KMS-11 (cell line): Measurements from ENCODE around the gene PROCR.
"Not testable (repeated sequence)": the region's sequence is repeated elsewhere in the genome, so short reads cannot be mapped to it uniquely, and the experiment has no call there.

Experiments
- H2AFZ ChIP-seq: fragments of 200-600 bp; sonication (generic); 2 replicates; pipeline ENCODE4 v1.6.1; 2016; ENCODE audit warnings: antibody characterized with exemption, mixed run types, low read depth
- H3K27ac ChIP-seq: fragments of 200-600 bp; sonication (generic); 2 replicates; pipeline ENCODE4 v1.6.1; 2016; ENCODE audit warnings: mild to moderate bottlenecking, mixed run types
- H3K27me3 ChIP-seq: fragments of 200-600 bp; sonication (generic); 2 replicates; pipeline ENCODE4 v1.6.1; 2017; ENCODE audit warnings: mild to moderate bottlenecking, low read depth, mixed run types, moderate library complexity; ENCODE audit not compliant: insufficient read depth
- H3K36me3 ChIP-seq: fragments of 200-600 bp; sonication (generic); 2 replicates; pipeline ENCODE4 v1.6.1; 2017; ENCODE audit warnings: mild to moderate bottlenecking, mixed run types; ENCODE audit not compliant: insufficient read depth
- H3K4me1 ChIP-seq: fragments of 200-600 bp; sonication (generic); 2 replicates; pipeline ENCODE4 v1.6.1; 2016; ENCODE audit warnings: mild to moderate bottlenecking, low read depth, mixed run types; ENCODE audit not compliant: poor library complexity, severe bottlenecking
- H3K4me2 ChIP-seq: fragments of 200-600 bp; sonication (generic); 2 replicates; pipeline ENCODE4 v1.7.0; 2016; ENCODE audit warnings: mild to moderate bottlenecking, mixed run types
- H3K4me3 ChIP-seq: fragments of 200-600 bp; sonication (generic); IDR thresholded peaks from 2 replicates; pipeline ENCODE4 v1.6.1; 2017; ENCODE audit warnings: low read depth, low read length, mixed read lengths; ENCODE audit not compliant: insufficient read depth
- H3K79me2 ChIP-seq: fragments of 200-600 bp; sonication (generic); 2 replicates; pipeline ENCODE4 v1.6.1; 2016; ENCODE audit warnings: low read depth, mixed run types; ENCODE audit not compliant: insufficient read depth
- H3K9ac ChIP-seq: fragments of 200-600 bp; sonication (generic); 2 replicates; pipeline ENCODE4 v1.6.1; 2016; ENCODE audit warnings: mild to moderate bottlenecking, mixed run types
- H4K20me1 ChIP-seq: fragments of 200-600 bp; sonication (generic); 2 replicates; pipeline ENCODE4 v1.6.1; 2016; ENCODE audit warnings: mild to moderate bottlenecking, mixed run types; ENCODE audit not compliant: insufficient read depth
- TF ChIP-seq, protein P1 (sequence below): fragments of 200-600 bp; sonication (generic); conservative IDR thresholded peaks from 2 replicates; pipeline ENCODE4 v1.6.1; 2017; ENCODE audit warnings: low read depth, mild to moderate bottlenecking, antibody characterized with exemption, low read length, moderate library complexity, mixed read lengths

Gene PROCR

DNA sequence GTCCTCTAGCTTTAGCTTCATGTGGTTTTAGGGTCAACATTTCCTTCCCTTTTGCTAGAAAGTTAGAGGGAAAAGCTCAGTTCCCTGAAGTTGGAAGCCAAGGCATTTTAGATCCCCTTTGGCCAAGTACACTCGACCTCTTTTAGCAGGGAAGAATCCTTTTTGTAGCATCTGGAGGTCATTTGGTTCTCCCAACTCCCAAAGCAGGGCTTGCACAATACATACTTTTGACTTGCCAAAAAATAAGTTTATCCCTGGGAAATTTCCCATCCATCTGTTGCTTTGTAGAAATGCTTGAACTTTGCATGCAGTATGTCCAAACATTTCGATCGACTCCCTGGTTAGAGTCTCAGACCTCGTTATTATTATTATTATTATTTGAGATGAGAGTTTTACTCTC is 20.1 kb upstream of the PROCR start:
- Histone ChIP-seq H2AFZ (no peak overlapping the region), H3K4me2 (no peak overlapping the region)

DNA sequence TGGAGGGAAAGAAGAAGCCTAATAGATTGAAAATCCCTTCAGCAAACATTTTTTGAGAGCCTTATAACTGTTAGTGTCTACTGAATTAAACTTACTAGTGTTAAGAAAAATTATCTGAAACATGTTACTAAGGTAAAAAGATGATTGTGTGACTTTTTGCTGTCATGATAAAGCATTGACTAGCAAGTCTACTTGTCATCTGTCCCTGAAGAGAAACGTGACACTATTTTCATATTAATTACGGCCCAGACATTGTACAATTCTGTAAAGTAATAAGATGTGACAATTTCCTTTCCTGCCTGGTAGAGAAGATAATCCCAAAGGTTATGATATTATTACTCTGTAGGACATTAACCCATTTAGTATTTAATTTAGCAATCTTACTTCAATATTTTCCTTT is 15.9 kb upstream of the PROCR start:
- TF ChIP-seq, protein P1, sequence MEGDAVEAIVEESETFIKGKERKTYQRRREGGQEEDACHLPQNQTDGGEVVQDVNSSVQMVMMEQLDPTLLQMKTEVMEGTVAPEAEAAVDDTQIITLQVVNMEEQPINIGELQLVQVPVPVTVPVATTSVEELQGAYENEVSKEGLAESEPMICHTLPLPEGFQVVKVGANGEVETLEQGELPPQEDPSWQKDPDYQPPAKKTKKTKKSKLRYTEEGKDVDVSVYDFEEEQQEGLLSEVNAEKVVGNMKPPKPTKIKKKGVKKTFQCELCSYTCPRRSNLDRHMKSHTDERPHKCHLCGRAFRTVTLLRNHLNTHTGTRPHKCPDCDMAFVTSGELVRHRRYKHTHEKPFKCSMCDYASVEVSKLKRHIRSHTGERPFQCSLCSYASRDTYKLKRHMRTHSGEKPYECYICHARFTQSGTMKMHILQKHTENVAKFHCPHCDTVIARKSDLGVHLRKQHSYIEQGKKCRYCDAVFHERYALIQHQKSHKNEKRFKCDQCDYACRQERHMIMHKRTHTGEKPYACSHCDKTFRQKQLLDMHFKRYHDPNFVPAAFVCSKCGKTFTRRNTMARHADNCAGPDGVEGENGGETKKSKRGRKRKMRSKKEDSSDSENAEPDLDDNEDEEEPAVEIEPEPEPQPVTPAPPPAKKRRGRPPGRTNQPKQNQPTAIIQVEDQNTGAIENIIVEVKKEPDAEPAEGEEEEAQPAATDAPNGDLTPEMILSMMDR, result no peak
- Histone ChIP-seq H3K4me3 (no peak overlapping the region), H2AFZ (no peak overlapping the region), H3K4me1 (no peaks in the 10 kb centered on the region), H3K36me3 (no peaks in the 10 kb centered on the region), H3K4me2 (no peak overlapping the region), H4K20me1 (no peaks in the 10 kb centered on the region), H3K27ac (no peak overlapping the region), H3K27me3 (no peaks in the 10 kb centered on the region), H3K79me2 (no peaks in the 10 kb centered on the region), H3K9ac (no peak overlapping the region)

More for the DNA sequence above, 20.1 kb upstream of the PROCR start:
- Histone ChIP-seq H3K27me3 (no peaks in the 10 kb centered on the region), H3K4me1 (no peaks in the 10 kb centered on the region), H3K9ac (no peak overlapping the region), H3K4me3 (no peak overlapping the region), H3K79me2 (no peaks in the 10 kb centered on the region), H3K36me3 (no peaks in the 10 kb centered on the region), H4K20me1 (no peaks in the 10 kb centered on the region), H3K27ac (no peak overlapping the region)
- TF ChIP-seq, protein P1, result no peak

DNA sequence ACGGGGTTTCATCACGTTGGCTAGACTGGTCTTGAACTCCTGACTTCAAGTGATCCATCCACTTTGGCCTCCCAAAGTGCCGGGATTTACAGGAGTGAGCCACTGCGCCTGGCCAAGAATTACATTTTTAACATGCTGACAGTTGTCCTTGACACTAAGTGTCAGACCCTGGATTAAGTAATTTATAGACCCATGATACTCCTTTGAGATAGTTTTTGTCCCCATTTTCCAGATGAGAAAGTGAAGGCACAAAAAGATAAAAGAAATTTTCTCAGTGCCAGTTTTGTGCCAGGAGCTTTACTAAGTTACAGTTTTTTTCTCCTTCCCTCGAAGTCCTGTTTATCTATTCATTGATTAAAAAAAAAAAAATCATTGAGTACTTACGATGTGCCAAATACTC is 14.9 kb upstream of the PROCR start:
- Histone ChIP-seq H3K36me3 (no peaks in the 10 kb centered on the region), H3K79me2 (no peaks in the 10 kb centered on the region), H2AFZ (no peak overlapping the region), H3K4me3 (no peak overlapping the region), H3K4me2 (no peak overlapping the region), H3K27me3 (no peaks in the 10 kb centered on the region), H3K27ac (no peak overlapping the region), H3K4me1 (no peaks in the 10 kb centered on the region), H3K9ac (no peak overlapping the region), H4K20me1 (no peaks in the 10 kb centered on the region)
- TF ChIP-seq, protein P1, result no peak

DNA sequence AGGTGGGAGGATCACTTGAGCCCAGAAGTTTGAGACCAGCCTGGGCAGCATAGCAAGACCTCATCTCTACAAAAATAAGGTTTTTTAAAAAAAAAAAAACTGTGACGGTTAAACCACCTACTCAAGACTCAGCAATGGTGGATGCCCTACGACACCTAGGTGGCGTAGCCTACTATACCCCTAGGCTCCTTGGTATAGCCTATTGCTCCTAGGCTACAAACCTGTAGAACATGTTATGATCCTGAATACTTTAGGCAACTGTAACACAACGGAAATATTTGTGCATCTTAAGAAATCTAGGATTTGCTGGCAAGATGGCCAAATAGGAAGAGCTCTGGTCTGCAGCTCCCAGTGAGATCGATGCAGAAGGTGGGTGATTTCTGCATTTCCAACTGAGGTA is 11.5 kb upstream of the PROCR start:
- H2AFZ ChIP-seq, H4K20me1 ChIP-seq, H3K36me3 ChIP-seq: not testable (repeated sequence)

DNA sequence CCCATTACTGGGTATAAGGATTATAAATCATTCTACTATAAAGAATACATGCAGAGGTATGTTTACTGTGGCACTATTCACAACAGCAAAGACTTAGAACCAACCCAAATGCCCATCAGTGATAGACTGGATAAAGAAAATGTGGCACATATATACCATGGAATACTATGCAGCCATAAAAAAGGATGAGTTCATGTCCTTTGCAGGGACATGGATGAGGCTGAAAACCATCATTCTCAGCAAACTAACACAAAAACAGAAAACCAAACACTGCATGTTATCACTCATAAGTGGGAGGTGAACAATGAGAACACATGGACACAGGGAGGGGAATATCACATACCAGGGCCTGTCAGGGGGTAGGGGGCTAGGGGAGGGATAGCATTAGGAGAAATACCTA is 7.3 kb upstream of the PROCR start:
- H3K4me3 ChIP-seq, H4K20me1 ChIP-seq, H3K27ac ChIP-seq, H3K79me2 ChIP-seq, H2AFZ ChIP-seq, H3K4me2 ChIP-seq, H3K9ac ChIP-seq, H3K36me3 ChIP-seq, H3K4me1 ChIP-seq, H3K27me3 ChIP-seq: not testable (repeated sequence)

More for the DNA sequence above, 11.5 kb upstream of the PROCR start:
- H3K79me2 ChIP-seq, H3K4me2 ChIP-seq, H3K27ac ChIP-seq, H3K9ac ChIP-seq, H3K4me3 ChIP-seq, H3K4me1 ChIP-seq, H3K27me3 ChIP-seq: not testable (repeated sequence)
